H1 (cell line): ENCODE results near the gene ADARB2. TPM values are rescaled to one million over a fixed set of nuclear protein-coding genes. Genes with fewer than 3 reads are reported as not detected.

Source experiments
- CTCF ChIA-PET: fragments of 300-600 bp; sonication (Branson Sonifier 250); formaldehyde crosslinking; loops from one replicate; lab custom pipeline; 2021; ENCODE audit not compliant: partially characterized antibody; lab: Charles Lee
- POLR2A ChIA-PET: fragments of 300-600 bp; sonication (Branson Sonifier 250); formaldehyde crosslinking; loops from one replicate; lab custom pipeline; 2021; ENCODE audit warnings: inconsistent platforms; ENCODE audit not compliant: partially characterized antibody; lab: Charles Lee
- DNase-seq, 2 experiments: peaks; one replicate each; pipeline versions ENCODE4 v3.0.0 to v3.0.0-alpha.2; 2010 to 2022; ENCODE audit warnings: low spot score in 2 of 2, low read depth in 1 of 2, mixed read lengths in 1 of 2
- FAIRE-seq: peaks from 2 replicates; lab custom pipeline; 2011; peaks lifted over from hg19 to GRCh38; lab: Jason Lieb, UNC
- H2AFZ ChIP-seq: 2 replicates; pipeline ENCODE4 v1.8.1; 2012; ENCODE audit warnings: low read length, inconsistent platforms
- H2AK5ac ChIP-seq: 2 replicates; pipeline ENCODE4 v1.6.1; 2013; ENCODE audit warnings: low read depth, low read length
- H2BK120ac ChIP-seq: replicated peaks from 2 replicates; pipeline ENCODE3; 2013; ENCODE audit warnings: low read depth, low read length, inconsistent platforms
- H2BK12ac ChIP-seq: 2 replicates; pipeline ENCODE4 v1.6.1; 2013; ENCODE audit warnings: low read depth, low read length
- H2BK15ac ChIP-seq: 2 replicates; pipeline ENCODE4 v1.6.1; 2013; ENCODE audit warnings: low read length
- H2BK20ac ChIP-seq: 2 replicates; pipeline ENCODE4 v1.6.1; 2013; ENCODE audit warnings: low read length
- H2BK5ac ChIP-seq: 2 replicates; pipeline ENCODE4 v1.6.1; 2013; ENCODE audit warnings: low read depth, low read length
- H3K14ac ChIP-seq: 2 replicates; pipeline ENCODE4 v1.6.1; 2013; ENCODE audit warnings: inconsistent platforms; ENCODE audit not compliant: insufficient read length
- H3K18ac ChIP-seq: 2 replicates; pipeline ENCODE4 v1.6.1; 2013; ENCODE audit warnings: low read length; ENCODE audit errors: extremely low read depth
- H3K23ac ChIP-seq: 2 replicates; pipeline ENCODE4 v1.6.1; 2013; ENCODE audit warnings: inconsistent platforms; ENCODE audit not compliant: insufficient read length
- H3K23me2 ChIP-seq: 2 replicates; pipeline ENCODE4 v1.6.1; 2013; ENCODE audit warnings: low read depth, low read length
- H3K27ac ChIP-seq: 2 replicates; pipeline ENCODE4 v1.6.1; 2011; ENCODE audit warnings: low read depth, low read length, inconsistent platforms
- H3K27me3 ChIP-seq, 4 experiments: replicated peaks in 1 of 4; 1 replicate in 1 of 4; 2 replicates in 3 of 4; pipeline versions ENCODE4 v1.6.1 to v1.8.1; 2011 to 2013; ENCODE audit warnings: low read length in 3 of 4, mild to moderate bottlenecking in 3 of 4, inconsistent platforms in 2 of 4, mixed read lengths in 2 of 4, moderate library complexity in 1 of 4; ENCODE audit not compliant: control insufficient read depth in 3 of 4, insufficient read depth in 3 of 4; ENCODE audit errors: extremely low read depth in 1 of 4
- H3K36me3 ChIP-seq, 4 experiments: 2 replicates each; pipeline versions ENCODE4 v1.6.1 to v1.8.1; 2011 to 2013; ENCODE audit warnings: mild to moderate bottlenecking in 4 of 4, low read length in 3 of 4, moderate library complexity in 2 of 4, control low read depth in 1 of 4, inconsistent platforms in 1 of 4; ENCODE audit not compliant: insufficient read depth in 4 of 4, control insufficient read depth in 2 of 4
- H3K4ac ChIP-seq: replicated peaks from 2 replicates; pipeline ENCODE3; 2013; ENCODE audit warnings: low read length, low read depth, mixed read lengths, inconsistent platforms; ENCODE audit not compliant: insufficient read length
- H3K4me1 ChIP-seq, 4 experiments: replicated peaks in 1 of 4; 1 replicate in 1 of 4; 2 replicates in 3 of 4; pipeline versions ENCODE4 v1.6.1 to v1.8.1; 2011 to 2013; ENCODE audit warnings: low read length in 3 of 4, inconsistent platforms in 2 of 4, mixed read lengths in 1 of 4; ENCODE audit not compliant: insufficient read depth in 4 of 4, control insufficient read depth in 3 of 4
- H3K4me2 ChIP-seq, 2 experiments: 2 replicates each; pipeline versions ENCODE4 v1.6.1 to v1.8.1; 2011 to 2013; ENCODE audit warnings: low read depth in 2 of 2, low read length in 2 of 2, control low read depth in 1 of 2, inconsistent platforms in 1 of 2, mild to moderate bottlenecking in 1 of 2; ENCODE audit not compliant: insufficient read depth in 1 of 2
- H3K4me3 ChIP-seq, 4 experiments: fragments of 200-600, 300-600 bp in 1 of 4; sonication (generic), shearing (Covaris generic), sonication (Bioruptor Twin) in 1 of 4; 2 replicates each; pipeline versions ENCODE4 v1.5.1 to v1.8.1; 2011 to 2016; ENCODE audit warnings: low read length in 4 of 4, low read depth in 3 of 4, control low read depth in 2 of 4, inconsistent platforms in 2 of 4, mild to moderate bottlenecking in 2 of 4, mixed read lengths in 1 of 4, moderate library complexity in 1 of 4; ENCODE audit not compliant: insufficient read depth in 2 of 4; ENCODE audit errors: extremely low read depth in 1 of 4
- H3K56ac ChIP-seq: replicated peaks from 2 replicates; pipeline ENCODE3; 2013; ENCODE audit warnings: low read depth, mild to moderate bottlenecking, mixed read lengths, low read length, inconsistent platforms; ENCODE audit not compliant: insufficient read length
- H3K79me1 ChIP-seq: 2 replicates; pipeline ENCODE4 v1.6.1; 2013; ENCODE audit warnings: low read depth, low read length, control low read depth
- H3K79me2 ChIP-seq, 2 experiments: 2 replicates each; pipeline versions ENCODE4 v1.6.1 to v1.8.1; 2012 to 2013; ENCODE audit warnings: low read length in 2 of 2, mild to moderate bottlenecking in 2 of 2, inconsistent platforms in 1 of 2; ENCODE audit not compliant: insufficient read depth in 2 of 2, control insufficient read depth in 1 of 2
- H3K9ac ChIP-seq, 4 experiments: replicated peaks in 1 of 4; 1 replicate in 1 of 4; 2 replicates in 3 of 4; pipeline versions ENCODE4 v1.6.1 to v1.8.1; 2011 to 2013; ENCODE audit warnings: low read depth in 3 of 4, low read length in 3 of 4, control low read depth in 2 of 4, mild to moderate bottlenecking in 2 of 4, moderate library complexity in 2 of 4, inconsistent platforms in 1 of 4; ENCODE audit errors: extremely low read depth in 1 of 4
- H3K9me3 ChIP-seq, 2 experiments: 2 replicates each; pipeline versions ENCODE4 v1.6.1 to v1.8.1; 2012 to 2013; ENCODE audit warnings: mild to moderate bottlenecking in 2 of 2, moderate library complexity in 2 of 2, control low read depth in 1 of 2, inconsistent platforms in 1 of 2, low read depth in 1 of 2, low read length in 1 of 2, mixed read lengths in 1 of 2; ENCODE audit not compliant: insufficient read depth in 2 of 2
- H4K20me1 ChIP-seq, 2 experiments: replicated peaks in 1 of 2; 2 replicates each; pipeline versions ENCODE3 to v1.8.1; 2011 to 2013; ENCODE audit warnings: inconsistent platforms in 2 of 2, low read length in 2 of 2, mild to moderate bottlenecking in 1 of 2; ENCODE audit not compliant: insufficient read depth in 2 of 2, control insufficient read depth in 1 of 2
- H4K5ac ChIP-seq: 2 replicates; pipeline ENCODE4 v1.6.1; 2013; ENCODE audit warnings: low read length, low read depth, mixed read lengths, inconsistent platforms; ENCODE audit not compliant: insufficient read length
- H4K8ac ChIP-seq: 2 replicates; pipeline ENCODE4 v1.8.0; 2013; ENCODE audit warnings: mild to moderate bottlenecking, moderate library complexity, low read length, inconsistent platforms; ENCODE audit not compliant: insufficient read depth; ENCODE audit errors: extremely low read depth
- H4K91ac ChIP-seq: replicated peaks from 2 replicates; pipeline ENCODE3; 2013; ENCODE audit warnings: low read length, mixed read lengths, inconsistent platforms; ENCODE audit not compliant: insufficient read length
- BACH1 ChIP-seq: IDR thresholded peaks from 2 replicates; pipeline ENCODE4 v1.6.1; 2012; ENCODE audit warnings: low read length, improper control_type of control experiment
- CHD1 ChIP-seq: IDR thresholded peaks from 2 replicates; pipeline ENCODE4 v1.6.1; 2012; ENCODE audit warnings: low read depth, low read length, improper control_type of control experiment
- RXRA ChIP-seq: IDR thresholded peaks from 2 replicates; pipeline ENCODE4 v1.6.1; 2011; ENCODE audit warnings: low read depth, mild to moderate bottlenecking, low read length, moderate library complexity; ENCODE audit not compliant: insufficient read depth
- TAF1 ChIP-seq: IDR thresholded peaks from 2 replicates; pipeline ENCODE4 v1.6.1; 2011; ENCODE audit warnings: mild to moderate bottlenecking, low read depth, low read length
- ZNF274 ChIP-seq: IDR thresholded peaks from 2 replicates; pipeline ENCODE4 v1.7.0; 2012; ENCODE audit warnings: low read length, borderline replicate concordance; ENCODE audit errors: extremely low read depth
- WGBS, 2 experiments: shearing (Covaris generic) in 1 of 2; methylation state at CpG; one replicate each; pipeline versions ENCODE4 v1.1.6 to v1.1.7; 2013 to 2015; ENCODE audit warnings: low lambda C conversion rate in 2 of 2, mixed read lengths in 2 of 2, inconsistent platforms in 1 of 2, low coverage in 1 of 2, missing lambda C conversion rate in 1 of 2; ENCODE audit not compliant: insufficient replicate concordance in 2 of 2, insufficient coverage in 1 of 2, insufficient read length in 1 of 2; ENCODE audit errors: extremely low coverage in 1 of 2, missing lambda C conversion rate in 1 of 2; 5-methylcytosine and 5-hydroxymethylcytosine counted together
- polyA plus RNA-seq, 7 experiments: library from polyadenylated mRNA; depleted of rRNA in 3 of 7; stranded (reverse) in 5 of 7; unstranded in 2 of 7; fragments of >200 nt in 5 of 7; fragments of 200-250 nt in 2 of 7; gene quantifications; 1 replicate in 5 of 7; 2 replicates in 1 of 7; 4 replicates in 1 of 7; pipeline versions ENCODE4 v1.2.1 to v1.2.3, GENCODE V29; 2011 to 2013; ENCODE audit warnings: missing spikeins in 2 of 7, mixed read lengths in 2 of 7
- total RNA-seq: library from RNA; stranded (reverse); fragmentation: NEBNext Ultra II Directional; extraction: Animal tissue kit (Norgen Biotek cat#: 25700); gene quantifications from 2 replicates; pipeline ENCODE4 v1.2.1, GENCODE V29; 2021
- TF ChIP-seq, protein P1 (sequence below): IDR thresholded peaks from 2 replicates; pipeline ENCODE4 v1.6.1; 2011; ENCODE audit warnings: low read length, improper control_type of control experiment

ADARB2 gene
- total and polyA plus RNA-seq, 2 of the 8 experiments (the other 6 are each of a cell fraction or from before 2014, with no cell fraction given), result 2.2 to 2.8 TPM

DNA sequence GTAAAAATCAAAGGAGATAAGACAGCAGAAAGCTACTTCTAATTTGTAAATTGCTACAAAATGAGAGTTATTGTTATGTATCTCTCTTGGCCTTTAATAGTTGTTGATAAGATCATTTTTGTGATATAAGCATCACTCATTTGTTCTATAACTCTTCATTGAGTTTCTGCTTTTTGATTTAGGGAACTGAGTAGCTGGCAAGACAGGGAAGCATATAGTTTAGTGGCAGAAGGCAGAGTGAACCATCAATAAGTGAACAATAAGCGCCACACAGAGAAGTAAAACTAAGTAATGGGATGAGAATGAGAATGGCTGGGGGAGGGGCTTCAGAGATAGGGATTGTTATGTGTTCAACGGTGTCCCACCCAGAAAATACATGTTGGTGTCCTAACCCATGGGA is 245.4 kb downstream of the ADARB2 start:
- ChIA-PET CTCF (no interaction called here), POLR2A (no interaction called here)
- H4K5ac ChIP-seq, result no peak overlapping the region
- TF ChIP-seq BACH1 (no peak), CHD1 (no peak), TAF1 (no peak), ZNF274 (no peak), RXRA (no peak)
- TF ChIP-seq, protein P1, sequence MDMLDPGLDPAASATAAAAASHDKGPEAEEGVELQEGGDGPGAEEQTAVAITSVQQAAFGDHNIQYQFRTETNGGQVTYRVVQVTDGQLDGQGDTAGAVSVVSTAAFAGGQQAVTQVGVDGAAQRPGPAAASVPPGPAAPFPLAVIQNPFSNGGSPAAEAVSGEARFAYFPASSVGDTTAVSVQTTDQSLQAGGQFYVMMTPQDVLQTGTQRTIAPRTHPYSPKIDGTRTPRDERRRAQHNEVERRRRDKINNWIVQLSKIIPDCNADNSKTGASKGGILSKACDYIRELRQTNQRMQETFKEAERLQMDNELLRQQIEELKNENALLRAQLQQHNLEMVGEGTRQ, result no peak
- H3K23me2 ChIP-seq, result peaks cover 2% of the 10 kb centered on the region; the same call in 1 of the 2 replicates
- no peak overlapping the region for H2BK12ac ChIP-seq
- H3K23ac ChIP-seq, result no peak overlapping the region
- H3K36me3 ChIP-seq, result no peaks in the 10 kb centered on the region
- no peaks in the 10 kb centered on the region for H3K27me3 ChIP-seq
- H3K79me2 ChIP-seq, result no peaks in the 10 kb centered on the region; a peak in 1 of 4 replicates
- no peak overlapping the region for H3K4ac ChIP-seq
- H4K91ac ChIP-seq, result no peak overlapping the region
- no peaks in the 10 kb centered on the region for H3K4me1 ChIP-seq
- H3K14ac ChIP-seq, result no peak overlapping the region
- no peak overlapping the region for H2AK5ac ChIP-seq
- WGBS, 2 experiments, result 94% methylated on average over 2 of the region's 2 CpGs; no CpG with 5 or more reads in 1 of the 2 experiments
- DNase-seq (no peak), FAIRE-seq (no peak)
- no peak overlapping the region for H2AFZ ChIP-seq
- no peak overlapping the region for H3K18ac ChIP-seq
- H2BK120ac ChIP-seq, result no peak overlapping the region
- no peak overlapping the region for H3K4me3 ChIP-seq
- no peaks in the 10 kb centered on the region for H3K79me1 ChIP-seq
- H3K9ac ChIP-seq, result no peak overlapping the region
- H2BK5ac ChIP-seq, result no peak overlapping the region
- no peak overlapping the region for H3K27ac ChIP-seq
- H3K4me2 ChIP-seq, result no peak overlapping the region
- no peak overlapping the region for H4K8ac ChIP-seq
- no peaks in the 10 kb centered on the region for H3K9me3 ChIP-seq
- H3K56ac ChIP-seq, result no peak overlapping the region
- peaks cover 0 to 2% of the 10 kb centered on the region in 2 experiments for H4K20me1 ChIP-seq
- H2BK20ac ChIP-seq, result no peak overlapping the region
- no peak overlapping the region for H2BK15ac ChIP-seq
